ENCODE results near the gene POLN. TPM values are rescaled to one million over a fixed set of nuclear protein-coding genes. Genes with fewer than 3 reads are reported as not detected.

The POLN gene
- total RNA-seq, 1 experiment from 2014 or later = 3.5 TPM

GRCh38 chr4:2079926-2080325 lies 162.0 kb downstream of the POLN start:
- TF ChIP-seq SOX15 (CRISPR knock-in tag; IDR thresholded peaks at IDR 0.05) (no peak), FOXJ3 (CRISPR knock-in tag; IDR thresholded peaks at IDR 0.05; ENCODE audit: borderline replicate concordance) (no peak), SMAD4 (CRISPR knock-in tag; IDR thresholded peaks at IDR 0.05) (no peak), ARID4B (CRISPR knock-in tag; IDR thresholded peaks at IDR 0.05; ENCODE audit: borderline replicate concordance) (no peak), ATF3 (CRISPR knock-in tag; conservative IDR thresholded peaks at IDR 0.05) (no peak), GRHL2 (CRISPR knock-in tag; IDR thresholded peaks at IDR 0.05; ENCODE audit: insufficient replicate concordance, severe bottlenecking) (no peak), E2F5 (CRISPR knock-in tag; IDR thresholded peaks at IDR 0.05) (no peak), ESRRA (CRISPR knock-in tag; IDR thresholded peaks at IDR 0.05; ENCODE audit: borderline replicate concordance) (no peak)
- ATAC-seq = no peak
- Mint-ChIP-seq H3K9me3 (no peaks in the 10 kb centered on the region), H3K27ac (no peak overlapping the region), H3K4me1 (no peaks in the 10 kb centered on the region), H3K36me3 (no peaks in the 10 kb centered on the region), H3K4me3 (no peak overlapping the region), H3K27me3 (ENCODE audit: low read depth) (no peaks in the 10 kb centered on the region; the same call in none of the 2 replicates)
- CTCF ChIA-PET = no interaction called here
- no peak for DNase-seq (ENCODE audit: low spot score)
- POLR2A ChIA-PET = no interaction called here

- no peak for DNase-seq (ENCODE audit: low spot score)
- ATAC-seq = no peak
- TF ChIP-seq FOXP1 (CRISPR knock-in tag; IDR thresholded peaks at IDR 0.05; ENCODE audit: borderline replicate concordance) (no peak), USF1 (CRISPR knock-in tag; IDR thresholded peaks at IDR 0.05) (no peak), ZNF219 (CRISPR knock-in tag; IDR thresholded peaks at IDR 0.05; ENCODE audit: borderline replicate concordance) (no peak), TP53 (CRISPR knock-in tag; IDR thresholded peaks at IDR 0.05) (no peak), MAX (CRISPR knock-in tag; IDR thresholded peaks at IDR 0.05) (no peak), AR (CRISPR knock-in tag; IDR thresholded peaks at IDR 0.05) (no peak), ESRRA (CRISPR knock-in tag; IDR thresholded peaks at IDR 0.05; ENCODE audit: borderline replicate concordance) (no peak), ZNF281 (CRISPR knock-in tag; IDR thresholded peaks at IDR 0.05) (no peak), NR2C2 (CRISPR knock-in tag; IDR thresholded peaks at IDR 0.05) (no peak), FOXK1 (CRISPR knock-in tag; IDR thresholded peaks at IDR 0.05) (no peak), MXD4 (CRISPR knock-in tag; IDR thresholded peaks at IDR 0.05; ENCODE audit: borderline replicate concordance) (no peak), ATF1 (CRISPR knock-in tag; IDR thresholded peaks at IDR 0.05) (no peak), SP1 (CRISPR knock-in tag; conservative IDR thresholded peaks at IDR 0.05) (no peak), TCF7 (CRISPR knock-in tag; IDR thresholded peaks at IDR 0.05; ENCODE audit: low read depth) (no peak)
- H3K27me3 Mint-ChIP-seq (ENCODE audit: low read depth) = no peaks in the 10 kb centered on the region; the same call in none of the 2 replicates
- H3K27ac Mint-ChIP-seq = no peak overlapping the region
- no peak overlapping the region for H3K4me3 Mint-ChIP-seq
- ChIA-PET POLR2A (interaction anchor here (0.7 kb wide), 1 partner anchor 63 kb away, joined by 3 read pairs; no protein-coding TSS in a partner anchor), CTCF (no interaction called here)
- no peaks in the 10 kb centered on the region for H3K36me3 Mint-ChIP-seq
- H3K9me3 Mint-ChIP-seq = no peaks in the 10 kb centered on the region
- H3K4me1 Mint-ChIP-seq = no peaks in the 10 kb centered on the region
These were observed 162.9 kb downstream of the POLN start for GRCh38 chr4:2079006-2079405.

All from WTC11 (cell line).